Endothelial cell of umbilical vein (primary cell): ENCODE results near the gene CASP2.

ENCODE experiments used
- CTCF ChIP-seq, 2 donors: IDR thresholded peaks; 1 replicate in 1 of 2; 2 replicates in 1 of 2; pipeline ENCODE4 v1.5.1; 2011; ENCODE audit warnings: low read length in 2 of 2, mild to moderate bottlenecking in 2 of 2, moderate library complexity in 2 of 2, control low read depth in 1 of 2, inconsistent platforms in 1 of 2, low read depth in 1 of 2; ENCODE audit not compliant: insufficient read depth in 1 of 2; ENCODE audit errors: extremely low read depth in 1 of 2
- GATA2 ChIP-seq: IDR thresholded peaks from 2 replicates; pipeline ENCODE4 v1.7.0; 2011; ENCODE audit warnings: low read depth, mild to moderate bottlenecking, moderate library complexity, mixed read lengths, low read length; ENCODE audit not compliant: insufficient read length, insufficient read depth
- POLR2A ChIP-seq: IDR thresholded peaks from 2 replicates; pipeline ENCODE4 v1.6.1; 2012; ENCODE audit warnings: low read depth, mild to moderate bottlenecking, control low read depth, low read length
- POLR2AphosphoS5 ChIP-seq: IDR thresholded peaks from 2 replicates; pipeline ENCODE4 v1.6.1; 2012; ENCODE audit warnings: low read depth, mild to moderate bottlenecking, control low read depth, low read length, moderate library complexity; ENCODE audit not compliant: insufficient read depth

DNA sequence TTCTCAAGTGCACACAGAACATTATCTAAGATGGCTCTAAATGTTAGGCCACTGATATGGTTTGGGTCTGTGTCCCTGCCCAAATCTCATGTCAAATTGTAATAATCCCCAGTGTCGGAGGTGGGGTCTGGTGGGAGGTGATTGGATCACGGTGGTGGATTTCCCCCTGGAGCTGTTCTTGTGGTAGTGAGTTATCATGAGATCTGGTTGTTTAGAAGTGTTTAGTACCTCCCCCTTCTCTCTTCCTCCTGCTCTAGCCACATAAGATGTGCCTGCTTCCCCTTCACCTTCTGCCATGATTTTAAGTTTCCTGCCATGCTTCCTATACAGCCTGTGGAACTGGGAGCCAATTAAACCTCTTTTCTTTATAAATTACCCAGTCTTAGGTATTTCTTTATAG lies 36.1 kb upstream of the CASP2 start:
- no peak for TF ChIP-seq GATA2
- TF ChIP-seq CTCF (IDR thresholded peaks at IDR 0.05; ENCODE audit: extremely low read depth in 1 of 2, insufficient read depth in 1 of 2, low read depth in 1 of 2, low read length in 2 of 2): no peak
- no peak for TF ChIP-seq POLR2AphosphoS5
- TF ChIP-seq POLR2A: no peak
